Endothelial cell of umbilical vein (primary cell): ENCODE results near the gene GABRR2. TPM values are rescaled to one million over a fixed set of nuclear protein-coding genes. Genes with fewer than 3 reads are reported as not detected.
A peak's percentile ranks its signal among the peaks of the same experiment; 100 is the strongest.

Experiments used
- BruUV-seq: library from RNA; stranded (reverse); fragments of 400-500 nt; replicated peaks from 2 replicates; lab custom pipeline; 2021; lab: Mats Ljungman, UMichigan
- CTCF ChIA-PET: fragments of 300-600, 350-600 bp; sonication (Branson Sonifier 250); formaldehyde crosslinking; loops from one replicate; lab custom pipeline; 2021; ENCODE audit warnings: antibody characterized with exemption, inconsistent platforms; lab: Charles Lee
- POLR2A ChIA-PET: fragments of 300-600, 350-600 bp; sonication (Branson Sonifier 250); formaldehyde crosslinking; loops from one replicate; lab custom pipeline; 2021; ENCODE audit warnings: antibody characterized with exemption, inconsistent platforms; lab: Charles Lee
- DNase-seq: peaks from one replicate; pipeline ENCODE4 v3.0.0-alpha.2; 2011; ENCODE audit warnings: low read depth, low spot score
- FAIRE-seq: peaks from 2 replicates; lab custom pipeline; 2011; peaks lifted over from hg19 to GRCh38; lab: Jason Lieb, UNC
- H2AFZ ChIP-seq: 2 replicates; pipeline ENCODE4 v1.6.0; 2012; ENCODE audit warnings: low read depth, low read length, control low read depth, inconsistent platforms
- H3K27ac ChIP-seq: 2 replicates; pipeline ENCODE4 v1.5.1; 2011; ENCODE audit warnings: low read depth, mild to moderate bottlenecking, control low read depth, low read length, moderate library complexity; ENCODE audit not compliant: insufficient read depth
- H3K27me3 ChIP-seq, 2 experiments: 2 replicates each; pipeline versions ENCODE4 v1.6.0 to v1.6.1; 2011; ENCODE audit warnings: low read length in 2 of 2, mixed read lengths in 1 of 2; ENCODE audit not compliant: control insufficient read depth in 2 of 2, insufficient read depth in 2 of 2
- H3K36me3 ChIP-seq, 2 experiments: 2 replicates in 1 of 2; 3 replicates in 1 of 2; pipeline ENCODE4 v1.5.1; 2011; ENCODE audit warnings: low read length in 2 of 2, mild to moderate bottlenecking in 1 of 2, moderate library complexity in 1 of 2; ENCODE audit not compliant: control insufficient read depth in 2 of 2, insufficient read depth in 2 of 2; ENCODE audit errors: extremely low read depth in 1 of 2
- H3K4me1 ChIP-seq: 3 replicates; pipeline ENCODE4 v1.5.1; 2011; ENCODE audit warnings: mild to moderate bottlenecking, low read length; ENCODE audit not compliant: control insufficient read depth, insufficient read depth; ENCODE audit errors: extremely low read depth
- H3K4me2 ChIP-seq: 2 replicates; pipeline ENCODE4 v1.6.1; 2011; ENCODE audit warnings: low read length, control low read depth, mixed read lengths; ENCODE audit not compliant: insufficient read depth
- H3K4me3 ChIP-seq, 3 experiments: fragments of 200-600 bp in 1 of 3; sonication (generic), shearing (Covaris generic) in 1 of 3; replicated peaks in 1 of 3; 2 replicates each; pipeline ENCODE4 v1.5.1; 2011 to 2016; ENCODE audit warnings: control low read depth in 3 of 3, low read length in 3 of 3, mild to moderate bottlenecking in 2 of 3, inconsistent platforms in 1 of 3, low read depth in 1 of 3, moderate library complexity in 1 of 3; ENCODE audit not compliant: insufficient read depth in 1 of 3
- H3K79me2 ChIP-seq: 2 replicates; pipeline ENCODE4 v1.6.0; 2012; ENCODE audit warnings: low read length, inconsistent platforms; ENCODE audit not compliant: control insufficient read depth, insufficient read depth
- H3K9ac ChIP-seq: replicated peaks from 2 replicates; pipeline ENCODE3; 2011; ENCODE audit warnings: low read length, control low read depth; ENCODE audit not compliant: insufficient read depth; ENCODE audit errors: extremely low read depth
- H3K9me1 ChIP-seq: replicated peaks from 3 replicates; pipeline ENCODE4 v1.6.0; 2011; ENCODE audit warnings: mild to moderate bottlenecking, low read length; ENCODE audit not compliant: control insufficient read depth, insufficient read depth; ENCODE audit errors: extremely low read depth
- H3K9me3 ChIP-seq: replicated peaks from 2 replicates; pipeline ENCODE4 v1.5.1; 2012; ENCODE audit warnings: low read length, inconsistent platforms; ENCODE audit not compliant: control insufficient read depth, insufficient read depth
- H4K20me1 ChIP-seq: replicated peaks from 2 replicates; pipeline ENCODE3; 2011; ENCODE audit warnings: mild to moderate bottlenecking, low read length; ENCODE audit not compliant: control insufficient read depth, insufficient read depth; ENCODE audit errors: extremely low read depth
- EZH2 ChIP-seq: IDR thresholded peaks from 2 replicates; pipeline ENCODE4 v1.6.1; 2012; ENCODE audit warnings: borderline replicate concordance, low read depth, mild to moderate bottlenecking, moderate library complexity, low read length, inconsistent platforms; ENCODE audit not compliant: severe bottlenecking
- FOS ChIP-seq: IDR thresholded peaks from 2 replicates; pipeline ENCODE4 v1.6.1; 2011; ENCODE audit warnings: mild to moderate bottlenecking, low read length, moderate library complexity, borderline replicate concordance; ENCODE audit not compliant: insufficient read depth
- GATA2 ChIP-seq: IDR thresholded peaks from 2 replicates; pipeline ENCODE4 v1.7.0; 2011; ENCODE audit warnings: low read depth, mild to moderate bottlenecking, moderate library complexity, mixed read lengths, low read length; ENCODE audit not compliant: insufficient read length, insufficient read depth
- JUN ChIP-seq: IDR thresholded peaks from 2 replicates; pipeline ENCODE4 v1.6.1; 2011; ENCODE audit warnings: borderline replicate concordance, low read depth; ENCODE audit not compliant: insufficient read length, insufficient read depth
- MYC ChIP-seq: IDR thresholded peaks from one replicate; pipeline ENCODE4 v1.6.1; 2011; ENCODE audit warnings: mild to moderate bottlenecking, low read depth, low read length
- POLR2A ChIP-seq: IDR thresholded peaks from 2 replicates; pipeline ENCODE4 v1.6.1; 2012; ENCODE audit warnings: low read depth, mild to moderate bottlenecking, control low read depth, low read length
- POLR2AphosphoS5 ChIP-seq: IDR thresholded peaks from 2 replicates; pipeline ENCODE4 v1.6.1; 2012; ENCODE audit warnings: low read depth, mild to moderate bottlenecking, control low read depth, low read length, moderate library complexity; ENCODE audit not compliant: insufficient read depth
- dilution Hi-C: fragments of 300-500 bp; cut with MboI; formaldehyde crosslinking; loops from one replicate; pipeline ENCODE4 v1.15.0; 2019; ENCODE audit warnings: low sequenced_read_pairs; ENCODE audit not compliant: extremely low pct_ligation_motif_present
- intact Hi-C: fragments of 100-400 bp; cut with micrococcal nuclease; formaldehyde crosslinking; loops from one replicate; pipeline ENCODE4 v1.10.0; 2022
- polyA plus RNA-seq, 4 experiments: library from polyadenylated mRNA; depleted of rRNA in 3 of 4; stranded (reverse) in 3 of 4; unstranded in 1 of 4; fragments of >200 nt; gene quantifications; 2 replicates each; pipeline versions ENCODE4 v1.2.1 to v1.2.3, GENCODE V29; 2011 to 2012; ENCODE audit warnings: missing spikeins in 1 of 4
- total RNA-seq: library from RNA; stranded (reverse); gene quantifications from 2 replicates; pipeline ENCODE4 v1.2.3, GENCODE V29; 2021
- TF ChIP-seq, protein P1 (sequence below), 2 donors: IDR thresholded peaks; 1 replicate in 1 of 2; 2 replicates in 1 of 2; pipeline ENCODE4 v1.5.1; 2011; ENCODE audit warnings: low read length in 2 of 2, mild to moderate bottlenecking in 2 of 2, moderate library complexity in 2 of 2, control low read depth in 1 of 2, inconsistent platforms in 1 of 2, low read depth in 1 of 2; ENCODE audit not compliant: insufficient read depth in 1 of 2; ENCODE audit errors: extremely low read depth in 1 of 2
- TF ChIP-seq, protein P2 (sequence below): IDR thresholded peaks from 2 replicates; pipeline ENCODE4 v1.6.1; 2011; ENCODE audit not compliant: insufficient read depth, insufficient read length

GABRR2 gene
- total and polyA plus RNA-seq, 2 donors (not counting 3 experiments of a cell fraction or from before 2014, with no cell fraction given) = 1.4 to 3.6 TPM

DNA sequence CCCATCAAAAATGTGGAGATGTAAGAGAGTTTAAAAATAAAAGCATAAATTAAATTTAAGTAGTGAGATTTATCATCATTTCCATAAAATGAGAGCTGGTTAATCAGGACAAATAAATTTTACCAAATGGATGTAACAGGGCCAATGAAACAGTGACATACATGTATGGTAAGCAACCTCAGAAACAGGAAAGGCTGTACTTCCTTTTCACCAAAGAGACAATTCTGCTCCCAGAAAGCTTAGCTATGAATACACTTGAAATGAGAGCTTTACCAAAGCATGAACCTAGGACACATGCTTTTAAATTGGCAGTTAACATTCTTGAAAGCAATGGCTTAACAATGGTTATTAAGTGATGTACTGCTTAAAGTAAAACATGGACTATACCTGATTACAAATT, 49.5 kb upstream of the GABRR2 start:
- peak overlapping the region; percentile 13 for H2AFZ ChIP-seq
- H3K27me3 ChIP-seq = no peaks in the 10 kb centered on the region
- TF ChIP-seq, protein P1, sequence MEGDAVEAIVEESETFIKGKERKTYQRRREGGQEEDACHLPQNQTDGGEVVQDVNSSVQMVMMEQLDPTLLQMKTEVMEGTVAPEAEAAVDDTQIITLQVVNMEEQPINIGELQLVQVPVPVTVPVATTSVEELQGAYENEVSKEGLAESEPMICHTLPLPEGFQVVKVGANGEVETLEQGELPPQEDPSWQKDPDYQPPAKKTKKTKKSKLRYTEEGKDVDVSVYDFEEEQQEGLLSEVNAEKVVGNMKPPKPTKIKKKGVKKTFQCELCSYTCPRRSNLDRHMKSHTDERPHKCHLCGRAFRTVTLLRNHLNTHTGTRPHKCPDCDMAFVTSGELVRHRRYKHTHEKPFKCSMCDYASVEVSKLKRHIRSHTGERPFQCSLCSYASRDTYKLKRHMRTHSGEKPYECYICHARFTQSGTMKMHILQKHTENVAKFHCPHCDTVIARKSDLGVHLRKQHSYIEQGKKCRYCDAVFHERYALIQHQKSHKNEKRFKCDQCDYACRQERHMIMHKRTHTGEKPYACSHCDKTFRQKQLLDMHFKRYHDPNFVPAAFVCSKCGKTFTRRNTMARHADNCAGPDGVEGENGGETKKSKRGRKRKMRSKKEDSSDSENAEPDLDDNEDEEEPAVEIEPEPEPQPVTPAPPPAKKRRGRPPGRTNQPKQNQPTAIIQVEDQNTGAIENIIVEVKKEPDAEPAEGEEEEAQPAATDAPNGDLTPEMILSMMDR (IDR thresholded peaks at IDR 0.05; ENCODE audit: extremely low read depth in 1 of 2, insufficient read depth in 1 of 2, low read depth in 1 of 2, low read length in 2 of 2) = no peak
- H3K36me3 ChIP-seq = no peaks in the 10 kb centered on the region
- H4K20me1 ChIP-seq = no peaks in the 10 kb centered on the region
- H3K9me1 ChIP-seq = no peaks in the 10 kb centered on the region
- H3K4me3 ChIP-seq = no peak overlapping the region
- CTCF ChIA-PET = interaction anchor here (1.0 to 6.6 kb wide), 4 partner anchors 9 to 382 kb away, joined by 7 to 102 read pairs (median 54); partner anchors contain the start of gene UBE2J1
- H3K9ac ChIP-seq = no peak overlapping the region
- H3K27ac ChIP-seq = no peak overlapping the region
- FAIRE-seq (peak; percentile 8), DNase-seq (peak; percentile 55)
- H3K79me2 ChIP-seq = no peaks in the 10 kb centered on the region
- POLR2A ChIA-PET = interaction anchor here (1.9 kb wide), 1 partner anchor 12 kb away, joined by 7 read pairs; the partner anchor contains the start of gene UBE2J1
- intact Hi-C loops (no loop called here), dilution Hi-C loops (no loop called here)
- H3K4me2 ChIP-seq = no peak overlapping the region
- no peaks in the 10 kb centered on the region for H3K9me3 ChIP-seq
- H3K4me1 ChIP-seq = peaks cover 10% of the 10 kb centered on the region
- no TSS peak for BruUV-seq

DNA sequence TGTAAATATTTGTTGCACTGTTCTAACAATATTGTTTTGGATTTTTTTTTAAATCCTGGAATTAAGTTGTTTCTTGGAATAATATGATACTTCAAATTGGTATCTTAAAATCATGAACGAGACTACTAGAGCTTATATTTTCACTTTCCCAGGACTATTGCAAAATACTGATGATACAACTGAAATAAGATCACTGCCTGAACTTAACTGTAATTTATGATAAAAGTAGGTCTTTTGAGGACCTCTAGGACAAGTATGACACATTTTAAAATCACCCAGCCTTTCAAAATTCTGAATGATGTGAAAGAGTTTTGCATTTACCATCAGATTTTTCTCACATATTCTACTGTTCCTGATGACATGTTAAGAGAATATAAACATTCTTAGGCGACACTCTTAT, 46.1 kb upstream of the GABRR2 start:
- DNase-seq (no peak), FAIRE-seq (no peak)
- ChIA-PET POLR2A (no interaction called here), CTCF (interaction anchor here (0.6 to 2.2 kb wide), 4 partner anchors 10 to 276 kb away, joined by 3 to 12 read pairs (median 6); no protein-coding TSS in a partner anchor)
- no peaks in the 10 kb centered on the region for H3K9me3 ChIP-seq
- no peaks in the 10 kb centered on the region for H3K9me1 ChIP-seq
- H3K36me3 ChIP-seq = no peaks in the 10 kb centered on the region
- H3K27ac ChIP-seq = no peak overlapping the region
- H3K9ac ChIP-seq = no peak overlapping the region
- dilution Hi-C loops = no loop called here
- no peak overlapping the region for H3K4me3 ChIP-seq
- no peak overlapping the region for H3K4me2 ChIP-seq
- no peaks in the 10 kb centered on the region for H3K27me3 ChIP-seq
- H3K4me1 ChIP-seq = peaks cover 7% of the 10 kb centered on the region
- H2AFZ ChIP-seq = no peak overlapping the region
- no peaks in the 10 kb centered on the region for H3K79me2 ChIP-seq
- intact Hi-C loops = no loop called here
- no peaks in the 10 kb centered on the region for H4K20me1 ChIP-seq
- TF ChIP-seq, protein P2, sequence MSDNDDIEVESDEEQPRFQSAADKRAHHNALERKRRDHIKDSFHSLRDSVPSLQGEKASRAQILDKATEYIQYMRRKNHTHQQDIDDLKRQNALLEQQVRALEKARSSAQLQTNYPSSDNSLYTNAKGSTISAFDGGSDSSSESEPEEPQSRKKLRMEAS = no peak
- TF ChIP-seq GATA2 = no peak
- no peak for TF ChIP-seq POLR2A
- no peak for TF ChIP-seq FOS
- no peak for TF ChIP-seq JUN
- TF ChIP-seq, protein P1 (IDR thresholded peaks at IDR 0.05; ENCODE audit: extremely low read depth in 1 of 2, insufficient read depth in 1 of 2, low read depth in 1 of 2, low read length in 2 of 2) = no peak
- no peak for TF ChIP-seq POLR2AphosphoS5
- TF ChIP-seq EZH2 = no peak
- TF ChIP-seq MYC = no peak
- BruUV-seq = no TSS peak
